GM18873 (cell line): ENCODE measurements around the gene SLC35F4.

Experiments
- ATAC-seq: cut with Tn5 transposase; IDR thresholded peaks from one replicate; pipeline ENCODE4 v1.9.1; 2021; ENCODE audit warnings: mild to moderate bottlenecking, moderate library complexity, moderate number of reproducible peaks; ENCODE audit not compliant: unreplicated experiment, low FRiP score

SLC35F4 gene

GRCh38 chr14:57652769-57653168 is 213.1 kb downstream of the SLC35F4 start:
- no peak for ATAC-seq

GRCh38 chr14:57641776-57642175 is 224.1 kb downstream of the SLC35F4 start:
- ATAC-seq = no peak

GRCh38 chr14:57640036-57640435 is 225.9 kb downstream of the SLC35F4 start:
- no peak for ATAC-seq

GRCh38 chr14:57637901-57638300 is 228.0 kb downstream of the SLC35F4 start:
- ATAC-seq = no peak

GRCh38 chr14:57634335-57634734 is 231.6 kb downstream of the SLC35F4 start:
- ATAC-seq = no peak

- ATAC-seq = no peak
Observed at GRCh38 chr14:57632649-57633048, 233.2 kb downstream of the SLC35F4 start.

- no peak for ATAC-seq
Observed at GRCh38 chr14:57617510-57617909, 248.4 kb downstream of the SLC35F4 start.

- ATAC-seq = no peak
Observed at GRCh38 chr14:57612946-57613345, 252.9 kb downstream of the SLC35F4 start.

GRCh38 chr14:57611555-57612075 is 254.3 kb downstream of the SLC35F4 start:
- no peak for ATAC-seq

GRCh38 chr14:57610631-57611030 is 255.3 kb downstream of the SLC35F4 start:
- no peak for ATAC-seq

GRCh38 chr14:57609192-57610075 is 256.5 kb downstream of the SLC35F4 start:
- ATAC-seq = no peak

- no peak for ATAC-seq
Observed at GRCh38 chr14:57607086-57607485, 258.8 kb downstream of the SLC35F4 start.

GRCh38 chr14:57583396-57583795 is 282.5 kb downstream of the SLC35F4 start:
- ATAC-seq = no peak

- no peak for ATAC-seq
Observed at GRCh38 chr14:57582746-57583145, 283.1 kb downstream of the SLC35F4 start.

- no peak for ATAC-seq
Observed at GRCh38 chr14:57578801-57579200, 287.1 kb downstream of the SLC35F4 start.

- no peak for ATAC-seq
Observed at GRCh38 chr14:57576498-57576897, 289.4 kb downstream of the SLC35F4 start.

GRCh38 chr14:57575482-57575881 is 290.4 kb downstream of the SLC35F4 start:
- no peak for ATAC-seq

- ATAC-seq = no peak
Observed at GRCh38 chr14:57574617-57575288, 291.1 kb downstream of the SLC35F4 start.

GRCh38 chr14:57573173-57573572 is 292.7 kb downstream of the SLC35F4 start:
- no peak for ATAC-seq

GRCh38 chr14:57568554-57568953 is 297.3 kb downstream of the SLC35F4 start:
- ATAC-seq = no peak

GRCh38 chr14:57567220-57567619 is 298.7 kb downstream of the SLC35F4 start:
- no peak for ATAC-seq
